Activated T-helper 2 cell treated with anti-CD3 and anti-CD28 coated beads, Interferon-gamma antibody, Interleukin-2, Interleukin-4, amounts not matched to agents 10 μg/mL and 5 μg/mL and 100 μg/mL, durations not matched to agents 14 hours and 24 hours and 36 hours (primary cell): ENCODE results near the gene ARIH1. TPM values are rescaled to one million over a fixed set of nuclear protein-coding genes. Genes with fewer than 3 reads are reported as not detected.
"Not testable (repeated sequence)": the region's sequence is repeated elsewhere in the genome, so short reads cannot be mapped to it uniquely, and the experiment has no call there.

Source experiments
- DNase-seq: peaks from one replicate; pipeline ENCODE4 v3.0.0; 2021; ENCODE audit warnings: low spot score
- H3K27ac Mint-ChIP-seq: one replicate; pipeline ENCODE4 v1.8.0; 2021; ENCODE audit warnings: mixed read lengths
- H3K27me3 Mint-ChIP-seq: one replicate; pipeline ENCODE4 v1.8.0; 2021; ENCODE audit warnings: low read depth, mixed read lengths
- H3K36me3 Mint-ChIP-seq: one replicate; pipeline ENCODE4 v1.8.0; 2021; ENCODE audit warnings: low read depth, mixed read lengths
- H3K4me1 Mint-ChIP-seq: one replicate; pipeline ENCODE4 v1.8.0; 2021; ENCODE audit warnings: low read depth, mixed read lengths
- H3K4me3 Mint-ChIP-seq: one replicate; pipeline ENCODE4 v1.8.0; 2021; ENCODE audit warnings: low read depth, mild to moderate bottlenecking, moderate library complexity, mixed read lengths
- H3K9me3 Mint-ChIP-seq: one replicate; pipeline ENCODE4 v1.8.0; 2021; ENCODE audit warnings: mixed read lengths
- intact Hi-C: fragments of 100-400 bp; cut with micrococcal nuclease; formaldehyde crosslinking; loops from one replicate; pipeline ENCODE4 v1.15.1; 2023
- total RNA-seq: library from RNA; stranded (reverse); gene quantifications from 2 replicates; pipeline ENCODE4 v1.2.3, GENCODE V29; 2022

Gene ARIH1
- total RNA-seq, 1 donor from 2014 or later, result 139 TPM

GRCh38 chr15:72636519-72637282 is 162.6 kb downstream of the ARIH1 start:
- H3K4me1 Mint-ChIP-seq, intact Hi-C loops, H3K27ac Mint-ChIP-seq, H3K27me3 Mint-ChIP-seq, H3K9me3 Mint-ChIP-seq, H3K36me3 Mint-ChIP-seq, H3K4me3 Mint-ChIP-seq: not testable (repeated sequence)
- peak; percentile 61 for DNase-seq

GRCh38 chr15:72639759-72640483 is 165.8 kb downstream of the ARIH1 start:
- H3K27ac Mint-ChIP-seq, H3K9me3 Mint-ChIP-seq, H3K4me1 Mint-ChIP-seq, intact Hi-C loops, H3K36me3 Mint-ChIP-seq, H3K27me3 Mint-ChIP-seq, H3K4me3 Mint-ChIP-seq, DNase-seq: not testable (repeated sequence)

GRCh38 chr15:72642271-72642670 is 168.1 kb downstream of the ARIH1 start:
- H3K36me3 Mint-ChIP-seq, intact Hi-C loops, H3K4me1 Mint-ChIP-seq, H3K27ac Mint-ChIP-seq, H3K9me3 Mint-ChIP-seq, H3K4me3 Mint-ChIP-seq, DNase-seq, H3K27me3 Mint-ChIP-seq: not testable (repeated sequence)

- intact Hi-C loops, H3K9me3 Mint-ChIP-seq, H3K4me3 Mint-ChIP-seq: not testable (repeated sequence)
These were observed 174.6 kb downstream of the ARIH1 start for GRCh38 chr15:72648631-72649253.

More at GRCh38 chr15:72648631-72649253, 174.6 kb downstream of the ARIH1 start:
- H3K36me3 Mint-ChIP-seq, H3K27ac Mint-ChIP-seq, H3K4me1 Mint-ChIP-seq, DNase-seq, H3K27me3 Mint-ChIP-seq: not testable (repeated sequence)

Other genes starting within 250 kb of the ARIH1 start
- gene PKM, start 243.1 kb upstream of the ARIH1 start, total RNA-seq, result 2,347 and 2,391 TPM in 2 replicates
- gene PARP6, start 201.8 kb upstream of the ARIH1 start, total RNA-seq, result 65.4 and 73.1 TPM in 2 replicates
- gene CELF6, start 154.2 kb upstream of the ARIH1 start, total RNA-seq, result 0.16 and 0.30 TPM in 2 replicates
- gene HEXA, start 98.3 kb upstream of the ARIH1 start, total RNA-seq, result 58.2 and 63.4 TPM in 2 replicates
- gene TMEM202, start 76.0 kb upstream of the ARIH1 start, total RNA-seq, result not detected in 2 replicates
- not detected in 2 replicates for gene GOLGA6B, start 180.4 kb downstream of the ARIH1 start, total RNA-seq
- 0.16 TPM in 2 replicates for gene HIGD2B, start 211.9 kb downstream of the ARIH1 start, total RNA-seq
- gene BBS4, start 211.9 kb downstream of the ARIH1 start, total RNA-seq, result 8.5 and 14.5 TPM in 2 replicates